Activated naive CD4-positive, alpha-beta T cell treated with anti-CD3 and anti-CD28 coated beads for 36 hours (primary cell): Measurements from ENCODE around the gene DUSP7. TPM values are rescaled to one million over a fixed set of nuclear protein-coding genes. Genes with fewer than 3 reads are reported as not detected.
A peak's percentile ranks its signal among the peaks of the same experiment; 100 is the strongest.

Experiments used
- CTCF ChIA-PET: fragments of 350-600 bp; sonication (Branson Sonifier 250); formaldehyde crosslinking; loops from one replicate; lab custom pipeline; 2021; ENCODE audit warnings: antibody characterized with exemption; lab: Charles Lee
- DNase-seq: peaks from one replicate; pipeline ENCODE4 v3.0.0-alpha.2; 2020
- H3K27ac Mint-ChIP-seq: one replicate; pipeline ENCODE4 v1.8.0; 2021; ENCODE audit warnings: mild to moderate bottlenecking, mixed read lengths
- H3K27me3 Mint-ChIP-seq: one replicate; pipeline ENCODE4 v1.8.0; 2021; ENCODE audit warnings: low read depth, mixed read lengths
- H3K36me3 Mint-ChIP-seq: one replicate; pipeline ENCODE4 v1.8.0; 2021; ENCODE audit warnings: low read depth, mixed read lengths
- H3K4me1 Mint-ChIP-seq: one replicate; pipeline ENCODE4 v1.8.0; 2021; ENCODE audit warnings: low read depth, mixed read lengths
- H3K4me3 Mint-ChIP-seq: one replicate; pipeline ENCODE4 v1.8.0; 2021; ENCODE audit warnings: mild to moderate bottlenecking, moderate library complexity, mixed read lengths
- H3K9me3 Mint-ChIP-seq: one replicate; pipeline ENCODE4 v1.8.0; 2021; ENCODE audit warnings: mixed read lengths
- intact Hi-C: fragments of 100-400 bp; cut with micrococcal nuclease; formaldehyde crosslinking; loops from one replicate; pipeline ENCODE4 v1.15.1; 2023
- total RNA-seq, 2 experiments: library from RNA; stranded (reverse); gene quantifications; one replicate each; pipeline ENCODE4 v1.2.3, GENCODE V29; 2021

The DUSP7 gene
- total RNA-seq, 2 experiments from 2014 or later, result 8.2 to 9.1 TPM

DNA sequence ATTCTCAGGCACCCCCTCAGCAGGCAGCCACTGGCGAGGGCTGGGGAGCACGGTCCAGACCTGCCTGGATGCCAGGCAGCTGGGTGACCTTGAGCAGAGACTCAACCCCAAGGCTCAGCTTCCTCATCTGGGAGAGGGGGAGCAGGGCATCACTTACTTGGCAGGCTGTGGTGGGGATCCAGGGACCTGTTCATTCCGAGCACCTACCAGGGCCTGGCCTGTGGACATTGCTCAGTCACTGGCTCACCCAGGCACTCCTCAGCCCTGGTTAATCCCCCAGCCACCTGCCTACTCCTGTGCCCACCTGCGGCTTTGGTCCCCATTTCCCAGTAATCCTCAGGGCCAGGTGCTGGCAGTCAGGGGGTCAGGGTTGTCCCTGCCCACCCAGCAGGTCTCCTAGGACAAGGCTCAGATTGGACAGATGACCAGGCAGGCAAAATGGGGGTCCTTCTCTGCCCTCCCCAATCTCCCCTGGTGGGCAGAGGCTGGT is 51.4 kb downstream of the DUSP7 start:
- DNase-seq, result no peak
- H3K9me3 Mint-ChIP-seq, result no peaks in the 10 kb centered on the region
- H3K27ac Mint-ChIP-seq, result no peak overlapping the region
- H3K4me3 Mint-ChIP-seq, result no peak overlapping the region
- H3K4me1 Mint-ChIP-seq, result peaks cover 9% of the 10 kb centered on the region
- intact Hi-C loops, result loop anchor here (1.0 to 5.0 kb wide), 2 partner anchors 118 to 212 kb away; no protein-coding TSS in a partner anchor
- no peaks in the 10 kb centered on the region for H3K27me3 Mint-ChIP-seq
- CTCF ChIA-PET, result interaction anchor here (1.0 to 6.1 kb wide), 6 partner anchors 48 to 442 kb away, joined by 3 to 77 read pairs (median 7); partner anchors contain the start of gene DUSP7
- H3K36me3 Mint-ChIP-seq, result no peaks in the 10 kb centered on the region

DNA sequence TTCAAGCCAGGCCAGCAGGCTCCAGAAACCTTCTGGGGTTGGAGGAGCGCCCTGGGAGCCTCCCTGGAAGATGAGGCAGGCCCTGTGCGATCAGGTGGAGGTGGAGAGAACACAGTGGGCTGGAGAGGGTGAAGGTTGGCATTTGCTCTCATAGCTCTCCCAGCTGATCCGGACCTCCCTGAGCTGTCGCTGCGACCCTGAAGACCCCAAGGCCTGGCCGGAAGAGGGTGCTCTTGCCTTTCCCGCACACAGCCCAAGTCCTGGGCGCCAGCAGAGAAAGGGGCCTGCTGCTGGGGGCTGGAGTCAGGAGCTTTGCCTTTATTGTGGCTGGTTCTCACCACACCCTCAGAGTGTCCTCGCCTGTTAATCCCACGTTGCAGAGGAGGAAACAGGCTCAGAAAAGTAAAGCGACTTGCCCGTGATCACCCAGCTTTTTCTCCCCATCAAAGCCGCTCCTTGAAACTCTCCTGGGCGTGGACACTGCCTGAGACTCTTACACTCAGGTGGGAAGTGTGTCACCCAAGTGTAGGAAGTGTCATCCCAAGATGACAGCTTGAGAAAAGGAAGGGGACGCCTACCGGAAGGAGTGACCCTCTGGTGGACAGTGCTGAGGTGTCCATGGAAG is 52.1 kb downstream of the DUSP7 start:
- intact Hi-C loops, result loop anchor here (5.0 kb wide), 1 partner anchor 213 kb away; no protein-coding TSS in a partner anchor

DNA sequence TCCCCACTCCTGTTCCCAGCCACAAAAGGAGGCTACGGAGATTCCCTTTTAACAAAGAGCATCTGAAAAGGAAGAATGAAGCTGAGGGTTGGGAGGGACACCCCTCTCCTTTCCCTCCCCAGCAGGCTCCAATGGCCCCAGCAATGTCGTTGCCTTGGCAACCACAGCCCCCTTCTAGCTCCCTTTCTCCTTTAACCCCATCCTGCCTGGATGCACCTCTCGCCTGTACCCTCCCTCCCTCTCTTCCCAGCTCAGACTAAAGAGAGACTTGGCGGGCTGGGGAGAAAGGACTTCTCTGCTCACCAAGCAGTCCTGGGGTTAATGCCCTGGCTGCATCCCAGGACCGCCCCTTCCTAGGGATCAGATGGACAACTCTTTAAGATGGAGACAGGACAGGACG is 53.6 kb downstream of the DUSP7 start:
- H3K4me3 Mint-ChIP-seq, result no peak overlapping the region
- H3K27ac Mint-ChIP-seq, result no peak overlapping the region
- DNase-seq, result no peak
- peaks cover 9% of the 10 kb centered on the region for H3K4me1 Mint-ChIP-seq
- no peaks in the 10 kb centered on the region for H3K27me3 Mint-ChIP-seq
- no peaks in the 10 kb centered on the region for H3K36me3 Mint-ChIP-seq
- intact Hi-C loops, result loop anchor here (5.0 kb wide), 1 partner anchor 215 kb away; no protein-coding TSS in a partner anchor
- no peaks in the 10 kb centered on the region for H3K9me3 Mint-ChIP-seq
- CTCF ChIA-PET, result interaction anchor here (0.7 to 6.1 kb wide), 11 partner anchors 10 to 336 kb away, joined by 3 to 77 read pairs (median 6); partner anchors contain the start of gene DUSP7

More for the DNA sequence above, 52.1 kb downstream of the DUSP7 start:
- no peaks in the 10 kb centered on the region for H3K27me3 Mint-ChIP-seq
- no peak overlapping the region for H3K4me3 Mint-ChIP-seq
- CTCF ChIA-PET, result interaction anchor here (1.1 to 6.1 kb wide), 10 partner anchors 8 to 442 kb away, joined by 3 to 77 read pairs (median 7); partner anchors contain the start of gene DUSP7
- no peaks in the 10 kb centered on the region for H3K36me3 Mint-ChIP-seq
- DNase-seq, result no peak
- no peak overlapping the region for H3K27ac Mint-ChIP-seq
- peaks cover 9% of the 10 kb centered on the region for H3K4me1 Mint-ChIP-seq
- H3K9me3 Mint-ChIP-seq, result no peaks in the 10 kb centered on the region

DNA sequence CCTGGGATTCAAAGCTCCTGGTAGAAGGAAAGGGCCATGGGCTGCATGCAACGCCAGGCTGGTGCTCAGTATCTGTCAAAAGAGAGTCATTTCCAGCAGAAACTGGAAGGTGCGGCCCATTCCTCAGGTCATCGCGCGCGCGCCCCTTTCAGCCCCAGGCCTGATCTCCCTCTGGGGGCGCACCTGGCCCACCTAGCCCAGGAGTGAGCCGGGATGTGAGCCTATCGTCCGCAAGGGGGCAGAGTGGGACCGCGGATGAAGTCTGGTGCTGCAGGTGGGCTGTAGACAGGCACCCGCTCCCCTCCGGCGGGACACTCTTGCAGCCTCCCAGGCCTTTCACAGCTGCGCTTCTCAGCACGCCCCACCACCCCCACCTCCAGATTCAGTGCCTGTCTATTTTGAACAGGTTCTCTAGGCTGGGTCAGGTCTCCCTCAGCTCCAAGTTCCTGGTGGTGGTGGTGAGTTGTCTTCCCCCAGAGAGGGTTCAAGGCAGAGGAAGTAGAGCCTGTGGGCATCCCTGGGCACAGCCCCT is 54.9 kb downstream of the DUSP7 start:
- no peak overlapping the region for H3K27ac Mint-ChIP-seq
- H3K4me1 Mint-ChIP-seq, result peaks cover 9% of the 10 kb centered on the region
- no peaks in the 10 kb centered on the region for H3K9me3 Mint-ChIP-seq
- CTCF ChIA-PET, result interaction anchor here (0.6 to 6.1 kb wide), 29 partner anchors 10 to 444 kb away, joined by 3 to 77 read pairs (median 4); partner anchors contain the start of genes ACY1, ALAS1, DUSP7 and POC1A
- H3K4me3 Mint-ChIP-seq, result no peak overlapping the region
- no peaks in the 10 kb centered on the region for H3K36me3 Mint-ChIP-seq
- H3K27me3 Mint-ChIP-seq, result no peaks in the 10 kb centered on the region
- intact Hi-C loops, result loop anchor here (1.0 to 5.0 kb wide), 6 partner anchors 52 to 337 kb away; no protein-coding TSS in a partner anchor
- DNase-seq, result peak; percentile 87

DNA sequence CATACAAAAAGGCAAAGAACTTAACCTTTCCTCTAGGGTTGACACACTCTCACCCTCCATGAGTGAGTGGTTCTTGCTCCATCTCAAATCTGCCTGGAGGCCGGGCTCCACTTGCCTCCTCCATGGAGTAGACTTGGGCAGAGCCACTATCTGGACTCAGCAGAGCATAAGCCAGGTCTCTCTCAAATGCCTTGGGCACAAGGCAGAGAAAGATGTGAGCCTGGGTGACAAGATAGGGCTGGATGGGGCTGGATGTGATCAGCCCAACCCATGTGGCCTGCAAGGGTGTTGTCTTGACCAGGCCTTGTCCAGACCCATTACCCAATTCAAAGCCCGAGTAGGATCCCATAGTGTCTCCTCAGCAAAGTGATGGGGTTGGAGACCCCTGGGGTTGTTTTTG is 56.5 kb downstream of the DUSP7 start:
- H3K4me3 Mint-ChIP-seq, result no peak overlapping the region
- no peaks in the 10 kb centered on the region for H3K27me3 Mint-ChIP-seq
- DNase-seq, result no peak
- CTCF ChIA-PET, result interaction anchor here (1.2 to 6.1 kb wide), 3 partner anchors 58 to 145 kb away, joined by 5 to 77 read pairs (median 6); no protein-coding TSS in a partner anchor
- H3K4me1 Mint-ChIP-seq, result peaks cover 2% of the 10 kb centered on the region
- no peaks in the 10 kb centered on the region for H3K9me3 Mint-ChIP-seq
- intact Hi-C loops, result loop anchor here (2.0 to 10.0 kb wide), 5 partner anchors 217 to 685 kb away; partner anchors contain the start of genes GNL3, NISCH and PBRM1
- H3K36me3 Mint-ChIP-seq, result peaks cover 10% of the 10 kb centered on the region
- H3K27ac Mint-ChIP-seq, result no peak overlapping the region

Other genes starting within 250 kb of the DUSP7 start
- not detected for gene IQCF2, start 195.0 kb downstream of the DUSP7 start, total RNA-seq
- gene IQCF5, start 181.0 kb downstream of the DUSP7 start, total RNA-seq, result not detected
- gene IQCF1, start 153.2 kb downstream of the DUSP7 start, total RNA-seq, result not detected
- 10 to 100 TPM; 24.6 to 25.0 TPM for gene RRP9, start 114.7 kb downstream of the DUSP7 start, total RNA-seq
- 10 to 100 TPM in 1 of 2 experiments, 1 to 10 TPM in 1; 10.0 to 11.1 TPM for gene PARP3, start 114.2 kb downstream of the DUSP7 start, total RNA-seq
- not detected for gene GPR62, start 101.2 kb downstream of the DUSP7 start, total RNA-seq
- 1 to 10 TPM; 8.9 to 9.1 TPM for gene PCBP4, start 89.1 kb downstream of the DUSP7 start, total RNA-seq
- 10 to 100 TPM; 81.8 to 85.8 TPM for gene ABHD14B, start 82.5 kb downstream of the DUSP7 start, total RNA-seq
- gene ABHD14A, start 81.5 kb downstream of the DUSP7 start, total RNA-seq, result 1 to 10 TPM; 5.4 to 5.7 TPM
- 10 to 100 TPM; 62.1 to 68.9 TPM for gene ACY1, start 73.0 kb downstream of the DUSP7 start, total RNA-seq
- 1,000 to 10,000 TPM; 1,927 to 1,957 TPM for gene RPL29, start 60.7 kb downstream of the DUSP7 start, total RNA-seq
- 10 to 100 TPM; 32.3 to 32.7 TPM for gene POC1A, start 97.9 kb upstream of the DUSP7 start, total RNA-seq
- gene ALAS1, start 141.6 kb upstream of the DUSP7 start, total RNA-seq, result 10 to 100 TPM; 35.7 to 37.8 TPM
- under 1 TPM; 0.62 to 0.89 TPM for gene TLR9, start 169.1 kb upstream of the DUSP7 start, total RNA-seq
- gene TWF2, start 182.6 kb upstream of the DUSP7 start, total RNA-seq, result 10 to 100 TPM; 89.1 to 91.3 TPM
- gene PPM1M, start 189.2 kb upstream of the DUSP7 start, total RNA-seq, result 100 to 1,000 TPM; 107 to 108 TPM
- 100 to 1,000 TPM; 176 to 177 TPM for gene WDR82, start 222.1 kb upstream of the DUSP7 start, total RNA-seq
- gene GLYCTK, start 231.3 kb upstream of the DUSP7 start, total RNA-seq, result 10 to 100 TPM; 25.9 to 27.7 TPM